K562 (cell line): Measurements from ENCODE around the gene PIEZO2. TPM values are rescaled to one million over a fixed set of nuclear protein-coding genes. Genes with fewer than 3 reads are reported as not detected.

Experiments
- ATAC-seq: fragments of 200-7000 bp; cut with Tn5 transposase; 3 replicates; pipeline ENCODE4 v1.9.1; 2020; ENCODE audit warnings: moderate library complexity
- BruUV-seq: library from RNA; stranded (reverse); fragments of 400-500 nt; replicated peaks from 2 replicates; lab custom pipeline; 2021; lab: Mats Ljungman, UMichigan
- CTCF ChIA-PET: fragments of 300-600 bp; formaldehyde crosslinking; extraction: SDS; loops from one replicate; lab custom pipeline; 2021; ENCODE audit warnings: low intra/inter-chr PET ratio; lab: Yijun Ruan, JAX
- POLR2A ChIA-PET: fragments of 300-600, 350-650 bp; sonication (Branson Sonifier 250); formaldehyde crosslinking; extraction: SDS; loops from one replicate; lab custom pipeline; 2021; ENCODE audit warnings: antibody characterized with exemption, inconsistent platforms; lab: Yijun Ruan, JAX
- DNase-seq, 4 experiments: peaks; one replicate each; pipeline versions ENCODE4 v3.0.0 to v3.0.0-alpha.2; 2011 to 2018; ENCODE audit warnings: low spot score in 3 of 4, mixed read lengths in 3 of 4; ENCODE audit errors: extremely low read depth in 1 of 4
- FAIRE-seq: peaks from 2 replicates; lab custom pipeline; 2011; peaks lifted over from hg19 to GRCh38; lab: Jason Lieb, UNC
- H2AFZ ChIP-seq: 2 replicates; pipeline ENCODE4 v1.6.0; 2011; ENCODE audit warnings: low read depth, low read length, control low read depth, inconsistent platforms
- H3K27ac ChIP-seq: fragments of 200-600 bp; 3 replicates; pipeline ENCODE4 v1.8.0; 2011; ENCODE audit warnings: low read depth, mild to moderate bottlenecking, control low read depth, inconsistent platforms, low read length, moderate library complexity, mixed read lengths; ENCODE audit errors: extremely low read depth
- H3K27me3 ChIP-seq, 2 experiments: fragments of 300-600 bp in 1 of 2; 2 replicates in 1 of 2; 3 replicates in 1 of 2; pipeline versions ENCODE4 v1.6.0 to v1.8.0; 2011; ENCODE audit warnings: inconsistent platforms in 2 of 2, low read length in 2 of 2, mild to moderate bottlenecking in 1 of 2, mixed read lengths in 1 of 2, moderate library complexity in 1 of 2; ENCODE audit not compliant: control insufficient read depth in 2 of 2, insufficient read depth in 2 of 2
- H3K36me3 ChIP-seq: fragments of 300-600 bp; 3 replicates; pipeline ENCODE4 v1.8.0; 2011; ENCODE audit warnings: mild to moderate bottlenecking, low read length, inconsistent platforms; ENCODE audit not compliant: control insufficient read depth, insufficient read depth
- H3K4me1 ChIP-seq, 2 experiments: fragments of 200-600 bp in 1 of 2; replicated peaks in 1 of 2; 2 replicates in 1 of 2; 3 replicates in 1 of 2; pipeline versions ENCODE4 v1.5.1 to v1.8.0; 2011; ENCODE audit warnings: inconsistent platforms in 2 of 2, low read length in 2 of 2, mild to moderate bottlenecking in 1 of 2, mixed read lengths in 1 of 2, moderate library complexity in 1 of 2; ENCODE audit not compliant: control insufficient read depth in 2 of 2, insufficient read depth in 2 of 2
- H3K4me2 ChIP-seq: 2 replicates; pipeline ENCODE4 v1.6.1; 2011; ENCODE audit warnings: low read length, control low read depth, inconsistent platforms, mixed read lengths; ENCODE audit not compliant: insufficient read depth
- H3K4me3 ChIP-seq: fragments of 200-600 bp; sonication (generic), shearing (Covaris generic); 2 replicates; pipeline ENCODE4 v1.5.1; 2016; ENCODE audit warnings: control low read depth, inconsistent platforms
- H3K79me2 ChIP-seq: fragments of 200-600 bp; 3 replicates; pipeline ENCODE4 v1.8.0; 2011; ENCODE audit warnings: low read length, inconsistent platforms; ENCODE audit not compliant: control insufficient read depth, insufficient read depth
- H3K9ac ChIP-seq, 2 experiments: 2 replicates each; pipeline versions ENCODE4 v1.6.0 to v1.6.1; 2011; ENCODE audit warnings: low read depth in 2 of 2, low read length in 2 of 2, control low read depth in 1 of 2, inconsistent platforms in 1 of 2, mild to moderate bottlenecking in 1 of 2, mixed read lengths in 1 of 2; ENCODE audit not compliant: insufficient read depth in 1 of 2
- H3K9me1 ChIP-seq: one replicate; pipeline ENCODE4 v1.6.0; 2011; ENCODE audit warnings: inconsistent platforms, mild to moderate bottlenecking, low read length, moderate library complexity; ENCODE audit not compliant: control insufficient read depth, insufficient read depth
- H3K9me3 ChIP-seq: replicated peaks from 2 replicates; pipeline ENCODE4 v1.5.1; 2011; ENCODE audit warnings: low read depth, low read length, inconsistent platforms; ENCODE audit not compliant: control insufficient read depth, insufficient read depth
- H4K20me1 ChIP-seq: replicated peaks from 2 replicates; pipeline ENCODE4 v1.6.1; 2011; ENCODE audit warnings: low read length, inconsistent platforms, mixed read lengths; ENCODE audit not compliant: control insufficient read depth, insufficient read depth
- ATF3 ChIP-seq, 2 experiments: fragments of 450-650 bp in 1 of 2; sonication (generic) in 1 of 2; formaldehyde crosslinking in 1 of 2; IDR thresholded peaks in 1 of 2; conservative IDR thresholded peaks in 1 of 2; 2 replicates each; pipeline versions ENCODE4 v1.6.1 to v1.8.1; 2016 to 2023; ENCODE audit warnings: mild to moderate bottlenecking in 2 of 2, moderate library complexity in 2 of 2, inconsistent platforms in 1 of 2, missing genetic modification reagents in 1 of 2
- ATF7 ChIP-seq: fragments of 450-650 bp; IDR thresholded peaks from 2 replicates; pipeline ENCODE4 v1.7.1; 2014; ENCODE audit warnings: mild to moderate bottlenecking, moderate library complexity
- BMI1 ChIP-seq: fragments of 150-350 bp; IDR thresholded peaks from 2 replicates; pipeline ENCODE4 v1.6.1; 2014; ENCODE audit warnings: low read length
- CEBPG ChIP-seq, 3 experiments: fragments of 200-800 bp in 1 of 3; sonication (Bioruptor generic) in 1 of 3; sonication (generic) in 1 of 3; formaldehyde crosslinking in 1 of 3; IDR thresholded peaks in 2 of 3; conservative IDR thresholded peaks in 1 of 3; 2 replicates each; pipeline versions ENCODE4 v1.6.1 to v1.8.0; 2016 to 2022; ENCODE audit warnings: missing compliant biosample characterization in 2 of 3, missing genetic modification characterization in 2 of 3, mild to moderate bottlenecking in 1 of 3, missing genetic modification reagents in 1 of 3
- EP400 ChIP-seq: fragments of 450-650 bp; IDR thresholded peaks from 2 replicates; pipeline ENCODE4 v1.6.1; 2017; ENCODE audit warnings: antibody characterized with exemption, mild to moderate bottlenecking, moderate library complexity
- FOXA3 ChIP-seq, 2 experiments: fragments of 450-650 bp in 1 of 2; sonication (generic) in 1 of 2; formaldehyde crosslinking; IDR thresholded peaks in 1 of 2; conservative IDR thresholded peaks in 1 of 2; 2 replicates each; pipeline versions ENCODE4 v1.4.0 to v1.8.0; 2020 to 2022; ENCODE audit warnings: mild to moderate bottlenecking in 2 of 2, missing genetic modification reagents in 1 of 2
- HDAC3 ChIP-seq: fragments of 450-650 bp; IDR thresholded peaks from 2 replicates; pipeline ENCODE4 v1.6.1; 2018; ENCODE audit warnings: borderline replicate concordance, mild to moderate bottlenecking, moderate library complexity; ENCODE audit not compliant: partially characterized antibody
- JUND ChIP-seq, 2 experiments: IDR thresholded peaks; 2 replicates in 1 of 2; 3 replicates in 1 of 2; pipeline ENCODE4 v1.6.1; 2011; ENCODE audit warnings: borderline replicate concordance in 2 of 2, low read depth in 2 of 2, low read length in 2 of 2, improper control_type of control experiment in 1 of 2, missing biosample characterization in 1 of 2, missing genetic modification characterization in 1 of 2, missing genetic modification reagents in 1 of 2
- KAT8 ChIP-seq: fragments of 450-650 bp; IDR thresholded peaks from 2 replicates; pipeline ENCODE4 v1.6.1; 2016; ENCODE audit warnings: low read depth, mild to moderate bottlenecking
- KLF10 ChIP-seq: fragments of 250-450 bp; sonication (Bioruptor Pico); IDR thresholded peaks from 2 replicates; pipeline ENCODE4 v1.6.1; 2021; ENCODE audit warnings: matching md5 sums
- L3MBTL2 ChIP-seq: fragments of 450-650 bp; IDR thresholded peaks from 2 replicates; pipeline ENCODE4 v1.6.1; 2016; ENCODE audit warnings: mild to moderate bottlenecking, moderate library complexity
- MYC ChIP-seq, 2 experiments: fragments of 250-450 bp in 1 of 2; sonication (Bioruptor Pico) in 1 of 2; IDR thresholded peaks; 2 replicates each; pipeline versions ENCODE4 v1.5.1 to v1.6.1; 2012 to 2021; ENCODE audit warnings: low read depth in 2 of 2, borderline replicate concordance in 1 of 2, improper control_type of control experiment in 1 of 2, low read length in 1 of 2, mild to moderate bottlenecking in 1 of 2, moderate library complexity in 1 of 2
- NFXL1 ChIP-seq: fragments of 450-650 bp; formaldehyde crosslinking; IDR thresholded peaks from 2 replicates; pipeline ENCODE4 v1.4.0; 2021; ENCODE audit warnings: mild to moderate bottlenecking
- RBM39 ChIP-seq: fragments of 200-400 bp; formaldehyde crosslinking; optimal IDR thresholded peaks from 2 replicates; pipeline ENCODE3; 2018; ENCODE audit warnings: low read depth, low read length
- RNF219 ChIP-seq: fragments of 250-450 bp; sonication (Bioruptor Pico); IDR thresholded peaks from 2 replicates; pipeline ENCODE4 v1.5.0; 2022; ENCODE audit warnings: mild to moderate bottlenecking
- TCF3 ChIP-seq: sonication (generic); formaldehyde crosslinking; IDR thresholded peaks from 2 replicates; pipeline ENCODE4 v1.4.0; 2020; ENCODE audit warnings: mild to moderate bottlenecking, missing genetic modification reagents
- ZKSCAN8 ChIP-seq: fragments of 200-800 bp; sonication (Bioruptor generic); IDR thresholded peaks from 2 replicates; pipeline ENCODE4 v1.6.1; 2016; ENCODE audit warnings: missing genetic modification characterization, missing compliant biosample characterization
- ZNF584 ChIP-seq: fragments of 200-800 bp; sonication (Bioruptor generic); IDR thresholded peaks from 2 replicates; pipeline ENCODE4 v1.6.1; 2016; ENCODE audit warnings: low read depth, mild to moderate bottlenecking, missing genetic modification characterization, missing compliant biosample characterization
- WGBS: fragments of 100-300 bp; shearing (Covaris generic); methylation state at CpG from one replicate; pipeline ENCODE4 v1.1.6; 2016; ENCODE audit warnings: low coverage, mixed read lengths; ENCODE audit not compliant: insufficient coverage; ENCODE audit errors: missing lambda C conversion rate; 5-methylcytosine and 5-hydroxymethylcytosine counted together
- in situ Hi-C: fragments of 300-500 bp; cut with MboI; formaldehyde crosslinking; loops from 4 replicates; pipeline ENCODE4 v1.15.0; 2018; ENCODE audit warnings: inconsistent platforms, mixed read lengths
- intact Hi-C: fragments of 100-400 bp; cut with micrococcal nuclease; formaldehyde crosslinking; loops from 2 replicates; pipeline ENCODE4 v1.14.2; 2022
- polyA plus RNA-seq, 8 experiments: library from polyadenylated mRNA; depleted of rRNA in 4 of 8; stranded (reverse) in 5 of 8; unstranded in 3 of 8; fragments of >200 nt; fragmentation: Nextera tagmentation in 2 of 8; fragmentation: Illumina TruSeq in 1 of 8; extraction: Ambion mirVana in 2 of 8; extraction: Trizol in 1 of 8; gene quantifications; 2 replicates each; pipeline versions ENCODE4 v1.2.1 to v1.2.3, GENCODE V29; 2011 to 2014; ENCODE audit warnings: inconsistent platforms in 1 of 8, missing spikeins in 1 of 8
- total RNA-seq, 7 experiments: library from RNA; depleted of rRNA in 6 of 7; stranded (reverse); fragments of >200 nt in 6 of 7; fragmentation: Illumina TruSeq in 2 of 7; extraction: Trizol in 2 of 7; gene quantifications; 2 replicates each; pipeline versions ENCODE4 v1.2.1 to v1.2.3, GENCODE V29; 2011 to 2021; ENCODE audit warnings: low replicate concordance in 1 of 7

The PIEZO2 gene
- total and polyA plus RNA-seq, 9 of the 15 experiments (the other 6 are each of a cell fraction or from before 2014, with no cell fraction given), result 0.54 to 4.1 (median 2.0) TPM

- Histone ChIP-seq H3K4me2 (no peak overlapping the region), H3K27me3 (peaks cover 0 to 7% of the 10 kb centered on the region in 2 experiments; a peak in 3 of 5 replicates), H3K9me3 (no peaks in the 10 kb centered on the region), H3K4me1 (no peaks in the 10 kb centered on the region), H3K79me2 (no peaks in the 10 kb centered on the region), H3K4me3 (no peak overlapping the region), H3K36me3 (no peaks in the 10 kb centered on the region), H3K9me1 (no peaks in the 10 kb centered on the region), H4K20me1 (no peaks in the 10 kb centered on the region), H3K27ac (no peak overlapping the region), H2AFZ (no peak overlapping the region), H3K9ac (no peak overlapping the region)
- intact Hi-C loops (no loop called here), in situ Hi-C loops (no loop called here)
- 16% methylated on average over 3 of the region's 3 CpGs for WGBS
- FAIRE-seq (no peak), ATAC-seq (no peak), DNase-seq (no peak)
- POLR2A ChIA-PET, result interaction anchor here (1.3 kb wide), 1 partner anchor 18 kb away, joined by 3 read pairs; no protein-coding TSS in a partner anchor
- BruUV-seq, result no TSS peak
- CTCF ChIA-PET, result no interaction called here
- TF ChIP-seq ATF3 (IDR thresholded peaks at IDR 0.05) (peak; percentile 88), ATF3 (CRISPR knock-in tag; conservative IDR thresholded peaks at IDR 0.05) (no peak), FOXA3 (CRISPR knock-in tag; conservative IDR thresholded peaks at IDR 0.05 in 1 of 2, IDR thresholded peaks at IDR 0.05 in 1 of 2) (peak in 1 of 2 experiments; percentile 56; a peak in 2 of 4 replicates), NFXL1 (no peak), EP400 (peak; percentile 57), ATF7 (peak; percentile 50; the same call in 1 of the 2 replicates), TCF3 (no peak), HDAC3 (no peak), RNF219 (CRISPR knock-in tag) (no peak), RBM39 (no peak), KLF10 (CRISPR knock-in tag) (no peak), JUND (IDR thresholded peaks at IDR 0.05; ENCODE audit: borderline replicate concordance, low read depth, low read length) (0 out of 2 replicates have a peak, but pooled peaks have one; percentile 29), JUND (tag; IDR thresholded peaks at IDR 0.05; ENCODE audit: borderline replicate concordance, low read depth, low read length) (no peak), BMI1 (0 out of 2 replicates have a peak, but pooled peaks have one; percentile 32), L3MBTL2 (peak; percentile 72), ZNF584 (CRISPR knock-in tag) (no peak), CEBPG (CRISPR knock-in tag; IDR thresholded peaks at IDR 0.05) (no peak), CEBPG (tag; conservative IDR thresholded peaks at IDR 0.05 in 1 of 2, IDR thresholded peaks at IDR 0.05 in 1 of 2) (peak; percentile 98 to 99), KAT8 (no peak), ZKSCAN8 (no peak), MYC (IDR thresholded peaks at IDR 0.05; ENCODE audit: low read depth, low read length) (peak; percentile 67), MYC (CRISPR knock-in tag; IDR thresholded peaks at IDR 0.05; ENCODE audit: borderline replicate concordance, low read depth) (no peak)
Measured at GRCh38 chr18:10739152-10739551, 410.2 kb downstream of the PIEZO2 start.
